ENCODE measurements around the gene SMPD1. TPM values are rescaled to one million over a fixed set of nuclear protein-coding genes. Genes with fewer than 3 reads are reported as not detected.
"Not testable (repeated sequence)": the region's sequence is repeated elsewhere in the genome, so short reads cannot be mapped to it uniquely, and the experiment has no call there.

Gene SMPD1
- polyA plus RNA-seq, 1 donor = 34.1 TPM

DNA sequence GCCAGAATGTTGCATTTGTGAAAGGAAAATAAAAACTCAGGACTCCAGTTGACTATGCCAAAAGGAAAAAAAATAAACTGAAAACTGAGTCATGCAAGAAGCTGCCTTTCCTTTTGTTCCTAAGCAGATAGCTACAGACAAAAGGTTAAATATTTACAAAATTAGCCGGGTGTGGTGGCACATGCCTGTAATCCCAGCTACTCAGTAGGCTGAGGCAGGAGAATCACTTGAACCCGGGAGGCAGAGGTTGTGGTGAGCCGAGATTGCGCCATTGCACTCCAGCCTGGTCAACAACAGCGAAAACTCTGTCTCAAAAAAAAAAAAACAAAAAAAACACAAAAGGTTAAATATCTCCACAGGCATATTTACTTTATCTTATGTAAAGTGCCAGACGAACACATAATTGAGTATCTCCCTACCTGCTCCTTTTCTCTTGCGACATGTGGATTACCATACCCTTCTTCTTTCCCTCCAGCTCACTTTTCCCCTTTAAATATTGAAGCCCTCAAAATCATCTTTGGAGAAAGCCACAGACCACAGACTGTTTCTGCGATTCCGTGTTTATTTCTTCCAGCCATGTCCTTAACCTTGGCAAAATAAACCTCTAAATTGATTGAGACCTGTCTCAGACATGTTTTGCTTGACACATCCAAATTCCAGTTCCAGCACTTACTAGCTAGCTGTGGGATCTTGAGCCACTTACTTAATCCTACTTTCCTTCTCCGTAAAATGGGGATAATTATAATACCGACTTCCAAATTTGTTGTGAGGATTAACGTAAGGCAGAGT is 2.3 kb upstream of the SMPD1 start:
- no peak for DNase-seq

DNA sequence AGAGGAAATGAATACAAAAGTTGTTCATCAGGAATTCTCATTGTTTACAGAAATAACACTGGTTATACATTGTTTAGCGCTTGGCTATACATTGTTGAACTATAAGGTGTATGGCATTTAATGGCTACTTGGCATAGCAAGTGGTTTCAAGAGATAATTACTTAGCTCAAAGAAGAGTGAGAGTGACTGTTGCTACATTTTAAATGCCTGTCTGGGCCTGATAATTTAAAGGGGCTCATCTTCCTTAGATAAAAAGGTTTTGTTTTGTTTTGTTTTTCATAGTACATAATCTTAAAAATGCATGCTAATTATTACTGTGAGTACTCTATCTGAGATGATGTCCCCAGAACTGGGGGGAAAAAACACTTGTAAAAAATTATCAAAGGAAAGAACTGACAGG is 1.5 kb upstream of the SMPD1 start:
- no peak for DNase-seq

DNA sequence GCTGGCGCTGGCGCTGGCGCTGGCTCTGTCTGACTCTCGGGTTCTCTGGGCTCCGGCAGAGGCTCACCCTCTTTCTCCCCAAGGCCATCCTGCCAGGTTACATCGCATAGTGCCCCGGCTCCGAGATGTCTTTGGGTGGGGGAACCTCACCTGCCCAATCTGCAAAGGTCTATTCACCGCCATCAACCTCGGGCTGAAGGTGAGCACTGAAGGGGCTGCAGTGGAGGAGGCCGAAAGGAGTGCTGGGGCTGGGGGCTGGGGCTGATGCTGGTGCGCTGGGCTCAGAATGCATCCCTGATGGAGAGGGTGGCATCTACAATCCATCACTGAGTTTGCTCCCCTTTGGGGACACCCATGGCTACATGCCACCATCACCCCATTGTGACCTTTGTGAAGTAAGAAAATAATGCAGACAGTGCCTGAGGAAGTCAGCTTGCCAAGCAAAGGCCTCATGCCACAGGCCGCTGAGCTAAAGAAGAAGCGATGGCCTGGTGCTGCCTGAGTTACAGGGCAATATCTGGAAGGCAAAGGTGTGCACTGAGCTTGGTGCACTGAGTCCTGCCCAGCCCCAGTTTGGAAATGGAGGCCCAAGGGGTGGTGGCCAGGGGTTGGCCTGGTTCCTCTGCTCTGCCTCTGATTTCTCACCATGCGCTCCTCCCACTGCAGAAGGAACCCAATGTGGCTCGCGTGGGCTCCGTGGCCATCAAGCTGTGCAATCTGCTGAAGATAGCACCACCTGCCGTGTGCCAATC is 620 bp downstream of the SMPD1 start:
- DNase-seq = no peak

DNA sequence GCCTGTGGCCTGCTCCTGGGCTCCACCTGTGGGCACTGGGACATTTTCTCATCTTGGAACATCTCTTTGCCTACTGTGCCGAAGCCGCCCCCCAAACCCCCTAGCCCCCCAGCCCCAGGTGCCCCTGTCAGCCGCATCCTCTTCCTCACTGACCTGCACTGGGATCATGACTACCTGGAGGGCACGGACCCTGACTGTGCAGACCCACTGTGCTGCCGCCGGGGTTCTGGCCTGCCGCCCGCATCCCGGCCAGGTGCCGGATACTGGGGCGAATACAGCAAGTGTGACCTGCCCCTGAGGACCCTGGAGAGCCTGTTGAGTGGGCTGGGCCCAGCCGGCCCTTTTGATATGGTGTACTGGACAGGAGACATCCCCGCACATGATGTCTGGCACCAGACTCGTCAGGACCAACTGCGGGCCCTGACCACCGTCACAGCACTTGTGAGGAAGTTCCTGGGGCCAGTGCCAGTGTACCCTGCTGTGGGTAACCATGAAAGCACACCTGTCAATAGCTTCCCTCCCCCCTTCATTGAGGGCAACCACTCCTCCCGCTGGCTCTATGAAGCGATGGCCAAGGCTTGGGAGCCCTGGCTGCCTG is 1.4 kb downstream of the SMPD1 start:
- no peak for DNase-seq

DNA sequence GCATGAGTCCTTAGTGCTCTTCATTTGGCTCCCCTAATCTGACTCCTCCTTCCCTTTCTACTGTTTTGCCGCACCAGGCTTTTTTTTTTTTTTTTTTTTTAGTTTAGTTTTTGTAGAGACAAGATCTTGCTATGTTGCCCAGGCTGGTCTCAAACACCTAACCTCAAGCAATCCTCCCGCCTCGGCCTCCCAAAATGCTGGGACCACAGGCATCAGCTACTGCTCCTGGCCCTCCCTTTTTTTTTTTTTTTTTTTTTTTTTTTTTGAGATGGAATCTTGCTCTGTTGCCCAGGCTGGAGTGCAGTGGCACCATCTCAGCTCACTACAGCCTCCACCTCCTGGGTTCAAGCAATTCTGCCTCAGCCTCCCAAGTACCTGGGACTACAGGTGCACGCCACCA is 2.0 kb downstream of the SMPD1 start:
- DNase-seq = not testable (repeated sequence)

DNA sequence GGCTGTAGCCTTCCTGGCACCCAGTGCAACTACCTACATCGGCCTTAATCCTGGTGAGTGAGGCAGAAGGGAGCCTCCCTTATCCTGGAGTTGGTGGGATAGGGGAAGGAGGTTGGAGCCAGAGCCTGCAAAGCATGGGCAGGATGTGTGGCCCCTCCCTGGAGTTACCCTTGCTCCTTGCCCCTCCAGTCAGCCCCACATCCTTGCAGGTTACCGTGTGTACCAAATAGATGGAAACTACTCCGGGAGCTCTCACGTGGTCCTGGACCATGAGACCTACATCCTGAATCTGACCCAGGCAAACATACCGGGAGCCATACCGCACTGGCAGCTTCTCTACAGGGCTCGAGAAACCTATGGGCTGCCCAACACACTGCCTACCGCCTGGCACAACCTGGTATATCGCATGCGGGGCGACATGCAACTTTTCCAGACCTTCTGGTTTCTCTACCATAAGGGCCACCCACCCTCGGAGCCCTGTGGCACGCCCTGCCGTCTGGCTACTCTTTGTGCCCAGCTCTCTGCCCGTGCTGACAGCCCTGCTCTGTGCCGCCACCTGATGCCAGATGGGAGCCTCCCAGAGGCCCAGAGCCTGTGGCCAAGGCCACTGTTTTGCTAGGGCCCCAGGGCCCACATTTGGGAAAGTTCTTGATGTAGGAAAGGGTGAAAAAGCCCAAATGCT is 3.9 kb downstream of the SMPD1 start:
- no peak for DNase-seq

DNA sequence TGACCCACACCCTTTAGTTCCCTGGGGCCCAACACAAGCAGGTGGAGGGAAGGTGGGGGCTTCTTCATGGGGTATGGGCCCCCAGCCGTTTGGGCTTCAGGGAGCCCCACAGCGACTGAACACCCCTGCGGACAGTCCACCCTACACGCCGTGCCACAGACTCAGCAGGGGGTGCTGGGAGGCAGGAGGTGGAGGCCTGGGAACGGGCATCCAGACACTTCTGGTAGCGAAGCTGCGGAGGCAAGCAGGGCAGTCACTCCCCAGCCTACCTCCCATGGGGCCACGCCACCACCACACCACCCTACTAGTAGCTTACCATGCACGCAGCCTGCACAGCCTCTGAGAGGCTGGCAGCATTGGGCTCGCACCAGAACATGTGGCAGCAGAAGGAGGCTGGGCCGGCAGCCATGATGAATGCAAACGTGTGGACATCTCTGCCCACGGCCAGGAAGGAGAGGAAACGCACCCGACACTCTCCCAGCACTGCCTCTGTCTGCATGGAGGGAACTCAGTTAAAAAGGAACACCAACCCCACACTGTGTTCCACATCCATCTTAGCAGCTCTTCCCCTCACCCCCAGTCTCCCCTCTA is 5.3 kb downstream of the SMPD1 start:
- no peak for DNase-seq

DNA sequence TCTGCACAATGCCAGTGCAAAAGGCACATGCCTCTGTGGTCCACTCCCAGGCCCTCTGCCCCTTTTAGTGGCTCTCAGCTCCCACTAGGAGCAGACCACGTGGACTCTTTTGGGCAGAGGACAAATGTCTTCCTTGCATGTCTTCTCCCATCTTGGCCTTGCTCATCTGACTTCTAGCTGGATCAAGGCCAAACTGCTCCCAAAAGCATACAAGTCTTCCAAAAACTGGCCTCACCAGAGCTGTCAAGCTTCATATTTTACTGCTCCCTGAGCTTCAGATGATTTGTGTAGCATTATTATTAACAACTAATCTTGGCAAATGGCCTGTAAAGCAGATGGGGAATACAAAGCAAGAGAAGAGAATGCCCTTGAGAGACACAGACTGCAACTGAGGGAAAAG is 6.9 kb downstream of the SMPD1 start:
- peak; percentile 14 for DNase-seq

DNA sequence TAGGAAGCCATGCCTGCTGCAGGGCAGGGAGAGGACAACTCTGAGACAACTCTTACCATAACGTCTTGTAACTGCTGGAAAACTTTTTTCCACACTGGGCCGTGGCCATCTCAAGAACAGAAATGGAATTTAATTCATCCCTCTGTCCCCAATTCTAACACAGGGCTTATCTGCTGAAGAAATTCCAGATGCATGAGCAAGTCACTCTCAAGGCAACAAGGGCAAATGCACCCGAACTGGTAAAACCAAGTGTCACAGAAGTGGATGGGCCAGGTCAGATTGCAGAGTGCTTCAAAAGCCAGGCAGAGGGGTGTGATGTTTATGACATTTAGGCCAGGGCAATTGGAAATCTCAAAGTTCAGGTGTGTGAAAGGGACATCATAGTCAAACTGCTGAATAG is 7.4 kb downstream of the SMPD1 start:
- no peak for DNase-seq

DNA sequence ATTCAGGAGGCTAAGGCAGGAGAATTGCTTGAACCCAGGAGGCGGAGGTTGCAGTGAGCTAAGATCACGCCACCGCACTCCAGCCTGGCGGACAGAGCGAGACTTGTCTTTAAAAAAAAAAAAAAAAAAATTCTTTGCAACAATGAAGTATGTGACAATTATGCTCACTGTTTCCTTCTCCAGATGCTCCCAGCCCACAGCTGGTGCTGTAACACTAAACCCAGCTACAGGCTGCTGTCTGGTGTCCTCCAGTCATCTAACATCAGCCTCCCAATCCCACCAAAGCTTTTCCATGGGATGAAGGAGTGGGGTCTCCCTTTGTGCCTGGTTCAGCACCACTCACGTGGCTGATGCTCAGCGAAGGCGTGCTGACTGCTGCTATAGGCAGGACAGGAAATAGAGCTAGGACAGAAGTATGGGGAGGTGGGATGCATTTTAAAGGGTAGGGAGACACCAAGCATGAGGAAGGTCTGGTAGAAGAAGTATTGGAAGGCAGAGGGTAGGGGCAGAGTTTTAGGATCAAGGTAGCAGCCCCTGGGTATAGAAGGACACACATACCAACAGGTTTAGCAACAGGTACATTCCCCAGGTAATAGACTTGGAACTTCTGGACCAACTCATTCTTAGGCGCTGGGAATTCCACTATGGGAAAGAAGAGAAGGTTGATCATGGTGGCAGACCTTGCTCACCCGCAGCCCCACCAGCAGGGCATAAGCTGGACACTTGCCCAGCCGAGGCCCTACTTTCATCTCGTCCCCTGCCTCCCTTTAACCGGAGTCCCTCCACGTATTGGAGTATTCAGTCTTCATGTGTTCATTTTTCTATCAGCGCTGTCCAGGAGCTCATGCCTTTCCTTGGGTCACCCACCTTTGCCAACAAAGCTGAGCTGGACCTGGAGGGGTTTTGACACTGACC is 10.4 kb downstream of the SMPD1 start:
- no peak for DNase-seq

DNA sequence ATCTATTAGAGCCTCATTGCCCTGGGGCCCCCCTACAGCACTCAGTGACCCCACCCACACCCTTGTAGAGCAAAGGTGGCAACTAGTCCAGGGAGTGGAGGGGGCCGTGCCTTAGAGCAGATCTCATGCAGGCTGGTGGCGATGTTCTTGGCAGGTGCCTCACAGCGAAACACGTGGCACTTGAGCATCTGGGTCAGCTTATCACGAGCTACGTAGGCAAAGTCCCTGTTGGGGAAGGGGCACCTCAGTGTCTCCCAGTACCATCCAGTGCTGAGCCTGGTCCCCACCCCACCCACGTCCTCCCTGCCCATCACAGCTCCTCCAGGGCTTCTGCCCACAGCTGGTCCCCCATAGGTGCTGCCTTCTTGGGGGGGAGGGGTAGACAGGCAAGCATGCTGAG is 11.2 kb downstream of the SMPD1 start:
- DNase-seq = no peak

DNA sequence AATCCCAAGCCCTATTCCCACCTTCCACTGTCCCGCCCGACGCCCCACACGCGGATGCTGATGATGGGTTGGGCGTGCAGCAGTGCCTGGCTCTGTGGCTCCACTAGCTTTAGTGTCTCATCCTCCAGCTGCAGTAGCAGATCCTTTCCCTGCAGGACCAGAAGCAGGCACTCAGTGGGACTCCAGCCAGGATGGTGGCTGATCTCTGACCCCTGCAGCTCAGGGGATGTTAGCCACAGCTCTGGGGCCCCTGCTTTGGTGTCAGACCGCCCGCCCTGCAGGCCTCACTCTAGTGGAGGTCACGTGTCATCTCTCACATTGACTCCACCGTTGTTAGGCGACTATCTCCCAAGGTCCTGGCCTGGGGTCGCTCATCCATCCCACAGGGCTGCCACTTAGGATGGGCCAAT is 11.8 kb downstream of the SMPD1 start:
- DNase-seq = no peak

DNA sequence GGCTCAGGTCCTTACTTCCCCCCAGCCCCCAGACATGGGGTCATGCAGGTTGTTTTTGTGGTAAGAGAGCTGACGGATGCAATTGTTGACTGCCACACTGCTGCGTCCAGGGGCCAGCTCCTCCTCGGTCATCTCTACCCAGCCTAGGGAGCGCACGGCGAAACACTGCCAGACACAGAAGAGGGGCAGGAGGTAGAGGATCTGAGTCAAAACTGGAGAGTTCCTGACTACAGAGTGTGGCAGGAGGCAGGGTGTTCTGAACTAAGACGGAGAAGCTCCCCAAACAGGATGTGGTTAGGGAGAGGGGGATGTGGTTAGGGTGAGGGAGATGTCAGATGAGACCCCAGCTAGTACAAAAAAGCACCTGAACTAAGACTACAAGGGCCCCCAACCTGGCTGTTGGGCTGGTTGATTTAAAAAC is 12.3 kb downstream of the SMPD1 start:
- no peak for DNase-seq

DNA sequence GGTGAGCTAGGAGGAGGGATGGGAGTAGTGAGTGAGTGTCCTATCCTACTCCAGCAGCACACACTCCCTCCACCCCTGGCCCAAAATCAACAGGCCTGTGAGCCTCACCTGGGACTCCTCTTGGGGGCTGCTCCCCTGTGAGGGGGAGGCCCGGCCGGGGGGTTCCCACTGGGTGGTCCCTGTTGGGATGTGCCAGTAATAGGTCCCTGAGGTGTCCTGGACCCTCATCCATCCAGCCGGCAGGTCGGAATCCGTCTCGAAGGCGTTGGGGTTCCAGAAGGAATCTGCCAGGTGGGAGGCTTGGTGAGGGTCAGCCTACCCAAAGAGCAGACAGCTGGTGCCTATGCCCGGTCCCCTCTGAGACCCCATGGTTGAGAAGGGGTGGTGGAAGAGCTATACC is 13.3 kb downstream of the SMPD1 start:
- no peak for DNase-seq

DNA sequence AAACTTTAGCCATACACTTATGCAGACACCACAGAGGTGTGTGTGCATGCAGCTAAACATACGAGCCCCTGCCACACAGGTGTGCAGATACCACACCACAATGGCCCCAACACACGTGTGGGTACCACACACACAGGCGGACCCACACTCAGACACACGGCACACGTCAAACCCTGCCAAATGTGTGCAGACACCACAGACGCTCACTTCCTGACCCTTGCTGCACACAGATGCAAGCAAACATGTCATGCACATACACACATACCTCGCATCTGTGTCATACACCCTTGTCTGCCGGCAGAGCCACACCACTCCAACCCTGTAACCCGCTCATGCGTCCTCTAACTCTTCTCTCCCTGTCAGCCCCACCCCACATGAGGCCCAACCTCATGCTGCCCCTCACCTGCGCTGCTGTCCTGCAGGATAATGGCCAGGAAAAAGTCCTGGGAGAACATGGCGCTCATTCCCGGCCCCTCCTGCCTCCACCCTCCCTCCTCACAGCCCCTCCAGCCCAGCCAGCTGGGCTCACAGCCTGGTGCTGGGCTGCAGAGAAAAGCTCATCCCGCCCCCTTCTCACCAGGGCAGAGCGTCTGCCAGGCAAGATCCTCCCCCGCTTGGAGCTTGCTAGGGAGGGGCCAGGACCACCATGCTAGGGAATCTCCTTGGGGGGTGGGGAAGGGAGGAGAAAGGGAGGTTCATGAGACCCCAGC is 14.2 kb downstream of the SMPD1 start:
- DNase-seq = no peak

DNA sequence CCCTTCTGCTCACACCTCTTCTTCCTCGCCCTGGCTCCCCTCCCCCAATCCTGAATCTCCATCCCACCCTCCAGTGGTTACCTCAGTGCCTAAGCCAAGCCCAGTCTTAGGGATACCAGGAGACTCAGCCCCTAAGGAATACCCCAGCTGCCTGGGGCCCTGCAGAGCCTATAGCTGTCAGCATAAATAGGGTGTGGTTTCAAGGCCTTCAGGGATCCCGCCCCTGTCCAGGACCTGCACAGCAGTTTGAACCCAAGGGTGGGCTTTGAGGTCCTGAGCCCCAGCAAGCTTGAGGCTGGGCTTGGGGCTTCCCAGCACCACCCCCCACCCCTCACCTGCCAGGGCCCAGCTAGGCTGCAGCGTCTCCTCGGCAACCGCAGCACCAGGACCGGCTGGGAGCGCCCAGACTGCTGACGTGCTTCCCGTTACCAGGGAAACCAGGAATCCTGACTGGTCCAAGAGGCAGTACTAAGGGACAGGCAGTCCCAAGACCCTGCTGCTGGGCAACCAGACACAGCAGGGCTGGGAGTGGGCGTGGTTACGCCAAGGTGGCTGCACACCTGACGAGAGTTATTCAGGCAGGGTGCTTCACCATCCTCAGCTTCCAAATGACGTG is 14.9 kb downstream of the SMPD1 start:
- DNase-seq = peak; percentile 46

DNA sequence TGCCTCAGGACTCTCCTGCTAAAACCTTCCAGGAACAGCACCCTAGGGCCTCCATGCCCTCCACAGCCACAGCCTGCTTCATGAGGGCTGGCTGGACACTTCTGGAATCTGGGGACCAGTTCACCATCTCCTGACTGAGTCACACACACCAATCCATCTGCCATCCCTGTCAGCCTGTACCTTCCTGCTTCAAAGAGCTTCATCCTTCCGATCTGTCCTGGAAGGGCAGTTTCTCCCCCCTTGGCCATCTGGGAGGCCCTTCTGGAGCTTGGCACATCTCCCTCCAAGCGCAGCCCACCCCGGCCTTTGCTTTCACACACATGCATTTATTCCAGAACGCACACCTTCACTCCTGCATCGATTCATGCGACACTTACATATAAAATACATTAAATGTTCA is 15.6 kb downstream of the SMPD1 start:
- DNase-seq = no peak

DNA sequence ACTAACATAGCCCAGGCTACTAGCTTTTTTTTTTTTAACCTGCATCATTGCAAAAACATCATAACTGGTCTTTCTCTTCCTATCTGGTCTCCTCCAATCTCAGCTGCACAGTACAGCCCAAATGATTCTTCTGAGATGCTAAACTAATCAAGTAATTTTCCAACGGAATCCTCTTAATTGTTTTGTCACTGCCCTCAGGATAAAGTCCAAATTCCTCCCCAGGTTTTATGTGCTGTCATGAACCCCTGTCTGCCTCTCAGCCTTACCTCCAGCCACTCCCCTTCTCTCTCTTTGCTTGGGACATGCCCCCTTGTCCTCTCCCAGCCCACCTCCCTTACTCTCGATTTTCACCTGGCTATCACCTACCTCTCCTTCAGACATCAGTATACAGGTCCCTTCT is 16.1 kb downstream of the SMPD1 start:
- no peak for DNase-seq

DNA sequence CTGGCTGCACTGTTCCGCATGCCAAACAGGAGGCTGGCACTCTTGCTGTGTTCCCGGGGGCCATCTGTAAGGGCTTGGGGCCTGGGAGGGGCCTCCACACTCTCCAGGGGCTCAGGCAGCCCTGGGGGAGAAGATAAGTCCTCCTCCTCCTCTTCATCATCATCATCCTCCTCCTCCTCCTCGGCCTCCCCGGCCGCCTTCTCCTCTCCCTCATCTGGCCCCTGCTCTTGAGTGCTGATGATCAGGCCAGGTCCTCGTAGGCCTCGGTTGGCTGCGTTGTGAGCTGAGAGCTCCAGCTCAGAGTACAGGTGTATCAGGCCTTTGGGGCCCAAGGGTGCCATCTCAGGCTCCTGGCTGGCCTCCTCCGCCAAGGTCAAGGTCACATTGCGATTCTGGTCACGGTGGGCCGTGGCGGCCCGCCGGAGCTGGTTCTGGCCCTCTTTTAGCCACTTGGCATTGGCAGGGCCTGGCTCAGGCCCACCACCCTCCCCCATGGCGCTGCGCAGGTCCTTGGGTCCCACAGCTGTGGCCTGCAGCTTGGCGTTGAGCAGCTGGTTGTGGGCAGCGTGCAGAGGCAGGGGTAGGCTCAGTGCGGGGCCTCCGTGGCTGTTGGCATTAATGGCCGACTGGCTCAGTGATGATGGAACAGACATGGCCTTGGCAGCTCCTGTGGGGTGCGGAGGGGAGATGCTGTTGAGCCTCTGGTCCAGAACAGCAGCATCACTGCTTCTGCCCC is 20.6 kb downstream of the SMPD1 start:
- no peak for DNase-seq
